ENCODE results near the gene COL5A1.

DNA sequence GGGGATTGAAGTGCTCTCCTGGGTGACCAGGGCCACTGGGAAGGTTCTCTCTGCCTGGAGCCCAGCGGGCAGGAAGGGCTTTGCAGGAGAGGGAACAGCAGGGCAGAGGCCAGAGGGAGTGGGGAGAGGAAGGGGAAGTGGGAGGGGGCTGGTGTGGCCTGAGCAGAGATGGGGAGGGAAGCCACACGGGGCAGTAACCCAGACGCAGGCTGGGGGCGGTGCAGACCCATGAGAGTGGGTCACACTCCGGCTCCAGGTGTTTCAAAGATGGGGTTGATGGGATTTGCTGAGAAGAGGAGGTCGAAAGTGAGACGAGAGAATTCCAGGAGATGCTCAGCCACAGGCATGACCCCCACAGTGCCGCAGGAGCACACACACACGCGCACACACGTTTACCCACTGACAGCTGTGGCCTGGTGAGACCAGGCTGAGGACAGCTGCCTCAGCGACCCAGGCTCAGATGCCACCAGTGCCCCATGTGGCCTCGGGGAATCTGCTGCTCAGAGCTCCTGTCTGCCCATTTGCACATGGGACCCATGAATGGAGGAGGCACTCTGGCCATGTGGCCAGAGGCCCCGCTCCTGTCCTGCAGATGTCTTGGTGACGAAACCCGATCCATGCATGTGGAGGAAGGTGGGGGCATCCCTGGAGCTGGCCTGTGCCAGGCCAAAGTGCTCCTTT lies 206.3 kb downstream of the COL5A1 start:
- TF ChIP-seq, protein P1, sequence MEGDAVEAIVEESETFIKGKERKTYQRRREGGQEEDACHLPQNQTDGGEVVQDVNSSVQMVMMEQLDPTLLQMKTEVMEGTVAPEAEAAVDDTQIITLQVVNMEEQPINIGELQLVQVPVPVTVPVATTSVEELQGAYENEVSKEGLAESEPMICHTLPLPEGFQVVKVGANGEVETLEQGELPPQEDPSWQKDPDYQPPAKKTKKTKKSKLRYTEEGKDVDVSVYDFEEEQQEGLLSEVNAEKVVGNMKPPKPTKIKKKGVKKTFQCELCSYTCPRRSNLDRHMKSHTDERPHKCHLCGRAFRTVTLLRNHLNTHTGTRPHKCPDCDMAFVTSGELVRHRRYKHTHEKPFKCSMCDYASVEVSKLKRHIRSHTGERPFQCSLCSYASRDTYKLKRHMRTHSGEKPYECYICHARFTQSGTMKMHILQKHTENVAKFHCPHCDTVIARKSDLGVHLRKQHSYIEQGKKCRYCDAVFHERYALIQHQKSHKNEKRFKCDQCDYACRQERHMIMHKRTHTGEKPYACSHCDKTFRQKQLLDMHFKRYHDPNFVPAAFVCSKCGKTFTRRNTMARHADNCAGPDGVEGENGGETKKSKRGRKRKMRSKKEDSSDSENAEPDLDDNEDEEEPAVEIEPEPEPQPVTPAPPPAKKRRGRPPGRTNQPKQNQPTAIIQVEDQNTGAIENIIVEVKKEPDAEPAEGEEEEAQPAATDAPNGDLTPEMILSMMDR (IDR thresholded peaks at IDR 0.05), result no peak
- TF ChIP-seq POLR2A (IDR thresholded peaks at IDR 0.05), result no peak

Data from esophagus squamous epithelium (tissue), 4 donors.